Ovary (tissue), 3 donors: Measurements from ENCODE around the gene RTTN.

Source experiments
- CTCF ChIP-seq, 3 donors: fragments of 450-650 bp in 2 of 3; fragments of 200-600 bp in 1 of 3; IDR thresholded peaks; one replicate each; pipeline versions ENCODE4 v1.5.1 to v1.8.0; 2016 to 2022; ENCODE audit warnings: antibody characterized with exemption in 3 of 3, mild to moderate bottlenecking in 1 of 3
- EP300 ChIP-seq: sonication (generic); formaldehyde crosslinking; IDR thresholded peaks from one replicate; pipeline ENCODE4 v1.6.1; 2017; ENCODE audit warnings: antibody characterized with exemption
- donor health status: DM: no; HTN: no; CAD: no.

GRCh38 chr18:70169747-70170146 lies 35.7 kb downstream of the RTTN start:
- no peak for TF ChIP-seq CTCF (IDR thresholded peaks at IDR 0.05)
- TF ChIP-seq EP300, result no peak
